GM21619 (cell line): Measurements from ENCODE around the gene BCL2.
A peak's percentile ranks its signal among the peaks of the same experiment; 100 is the strongest.
"Not testable (repeated sequence)": the region's sequence is repeated elsewhere in the genome, so short reads cannot be mapped to it uniquely, and the experiment has no call there.

ENCODE experiments used
- ATAC-seq: cut with Tn5 transposase; IDR thresholded peaks from one replicate; pipeline ENCODE4 v1.9.1; 2021; ENCODE audit not compliant: unreplicated experiment

BCL2 gene

DNA sequence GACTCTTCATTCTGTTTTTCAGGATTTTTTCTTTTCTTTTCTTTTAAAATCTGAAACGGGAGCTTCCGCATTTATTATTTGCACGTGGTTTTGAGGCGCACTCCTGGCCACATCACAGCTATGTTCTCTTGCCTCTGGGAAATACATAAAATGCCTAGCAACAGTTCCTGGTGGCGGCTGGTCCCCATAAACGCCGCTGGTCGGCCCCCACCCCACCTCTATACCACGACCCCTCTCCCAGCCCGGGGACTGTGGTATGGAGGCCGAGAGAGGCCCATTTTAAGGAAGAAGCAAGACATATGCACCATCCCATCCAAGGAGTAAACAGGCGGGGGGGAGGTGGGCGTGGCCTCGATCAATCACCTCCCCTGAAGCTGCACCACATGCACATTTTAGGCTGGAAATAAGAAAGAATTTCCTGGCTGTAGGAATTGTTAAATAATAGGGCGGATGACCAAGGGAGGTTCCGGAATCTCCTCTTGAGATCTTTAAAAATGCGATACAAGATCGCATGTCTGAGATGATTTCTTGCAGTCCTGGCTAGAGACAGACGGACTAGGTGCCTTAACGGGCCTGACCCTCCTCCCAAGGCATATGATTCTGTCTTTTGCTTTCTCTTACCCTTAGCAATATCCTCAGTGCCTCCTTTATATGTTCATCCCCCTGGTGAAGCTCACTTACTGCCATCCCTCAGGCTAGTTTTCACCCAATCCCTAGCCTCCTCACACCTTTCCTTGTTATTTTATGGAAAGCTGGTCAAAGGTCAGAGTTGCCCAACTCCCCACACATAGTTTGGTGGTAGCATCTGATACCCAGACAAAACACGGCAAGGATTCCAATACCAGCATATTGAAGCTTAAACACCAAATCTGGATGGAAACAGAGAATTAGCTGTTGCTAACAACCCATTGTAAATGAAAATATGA, 82.4 kb downstream of the BCL2 start:
- no peak for ATAC-seq

DNA sequence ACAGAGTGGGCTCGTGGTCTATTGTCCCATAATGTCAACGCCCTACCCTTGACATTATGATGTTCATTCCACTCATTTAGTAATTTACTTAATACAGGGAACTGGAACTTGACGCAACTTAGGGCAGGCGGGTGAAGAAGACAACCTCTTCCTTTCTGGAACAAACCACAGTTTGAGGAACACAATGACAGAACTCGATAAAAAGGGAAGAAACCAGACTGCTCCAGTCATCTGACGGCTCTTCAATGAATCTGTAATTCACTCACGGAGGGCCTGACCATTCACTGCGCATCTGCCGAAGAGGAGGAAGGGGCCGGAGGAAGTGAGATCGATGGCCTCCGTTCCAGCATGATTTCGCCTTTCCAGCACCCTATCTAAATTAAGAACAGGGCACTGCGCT, 83.2 kb downstream of the BCL2 start:
- no peak for ATAC-seq

DNA sequence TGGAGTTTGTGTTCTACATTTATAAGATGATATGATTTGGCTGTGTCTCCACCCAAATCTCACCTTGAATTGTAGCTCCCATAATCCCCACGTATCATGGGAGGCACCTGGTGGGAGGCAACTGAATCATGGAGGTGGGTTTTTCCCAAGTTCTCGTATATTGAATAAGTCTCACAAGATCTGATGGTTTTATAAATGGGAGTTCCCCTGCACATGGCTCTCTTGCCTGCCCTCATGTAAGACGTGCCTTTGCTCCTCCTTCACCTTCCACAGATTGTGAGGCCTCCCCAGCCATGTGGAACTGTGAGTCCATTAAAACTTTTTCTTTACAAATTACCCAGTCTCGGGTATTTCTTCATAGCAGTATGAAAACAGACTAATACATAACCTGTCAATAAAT, 83.6 kb downstream of the BCL2 start:
- not testable (repeated sequence) for ATAC-seq

GRCh38 chr18:63234841-63235240, 84.7 kb downstream of the BCL2 start:
- no peak for ATAC-seq

- no peak for ATAC-seq
Observed at GRCh38 chr18:63234432-63234831, 85.1 kb downstream of the BCL2 start.

GRCh38 chr18:63233334-63233733, 86.2 kb downstream of the BCL2 start:
- ATAC-seq, result no peak

- ATAC-seq, result no peak
Observed at GRCh38 chr18:63232826-63233225, 86.7 kb downstream of the BCL2 start.

DNA sequence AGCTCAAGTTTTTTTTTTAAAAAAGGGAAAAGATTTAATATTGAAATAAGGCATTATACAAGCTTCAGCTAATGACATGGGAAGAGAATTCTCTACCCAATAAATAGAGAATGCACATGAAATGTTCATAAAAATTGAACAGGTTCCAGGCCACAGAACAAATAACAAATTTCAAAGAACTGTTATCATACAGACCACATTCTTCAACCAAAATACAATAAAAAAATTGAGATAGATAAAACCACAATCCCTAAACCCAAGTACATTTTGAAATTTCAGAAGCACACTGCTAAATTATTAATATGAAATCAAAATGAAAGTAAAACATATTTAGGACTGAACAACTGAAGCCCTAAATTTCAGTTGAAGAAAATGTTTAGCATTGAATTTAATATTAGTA, 89.6 kb downstream of the BCL2 start:
- no peak for ATAC-seq

DNA sequence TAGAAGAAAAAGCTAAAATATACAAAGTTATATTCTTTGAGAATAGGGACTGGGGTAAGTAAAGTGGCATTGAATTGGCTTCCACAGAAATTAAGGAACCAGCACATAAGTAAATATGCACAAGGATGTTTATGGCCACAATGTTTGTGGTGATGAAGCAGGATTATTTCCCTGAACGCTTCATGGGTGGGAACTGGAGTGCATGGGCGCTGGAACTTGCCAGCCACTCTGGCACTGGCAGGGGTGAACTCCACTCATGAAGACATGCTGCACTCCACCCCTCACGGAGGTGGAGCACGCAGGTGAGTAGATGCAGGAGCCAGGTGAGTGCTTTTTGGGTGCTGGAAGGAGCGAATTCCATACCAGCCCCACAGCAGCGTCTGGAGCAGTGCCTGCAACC, 94.1 kb downstream of the BCL2 start:
- ATAC-seq, result no peak

- ATAC-seq, result no peak
Observed at GRCh38 chr18:63224630-63225029, 94.9 kb downstream of the BCL2 start.

GRCh38 chr18:63223837-63224236, 95.7 kb downstream of the BCL2 start:
- no peak for ATAC-seq

DNA sequence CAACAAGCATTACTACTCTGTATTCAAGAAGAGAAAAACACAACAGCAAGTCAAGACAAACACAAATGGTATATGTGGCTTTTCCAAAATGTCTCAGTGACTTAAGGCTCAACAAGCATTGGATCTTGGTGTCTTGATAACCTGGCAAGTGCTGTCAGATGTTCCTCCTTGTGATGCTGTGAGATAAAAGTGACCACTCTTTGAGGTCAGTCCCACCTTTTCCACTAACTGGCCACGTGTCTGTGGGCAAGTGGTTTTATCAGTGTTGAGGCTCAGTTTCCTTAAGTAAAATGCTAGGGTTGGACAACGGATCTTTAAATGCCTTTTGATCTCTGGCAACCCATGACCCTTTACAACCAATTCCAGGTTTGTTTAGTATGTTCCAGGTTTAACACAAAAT, 98.7 kb downstream of the BCL2 start:
- ATAC-seq, result no peak

GRCh38 chr18:63218472-63218871, 101.1 kb downstream of the BCL2 start:
- no peak for ATAC-seq

GRCh38 chr18:63216516-63217311, 102.9 kb downstream of the BCL2 start:
- ATAC-seq, result peak; percentile 60

DNA sequence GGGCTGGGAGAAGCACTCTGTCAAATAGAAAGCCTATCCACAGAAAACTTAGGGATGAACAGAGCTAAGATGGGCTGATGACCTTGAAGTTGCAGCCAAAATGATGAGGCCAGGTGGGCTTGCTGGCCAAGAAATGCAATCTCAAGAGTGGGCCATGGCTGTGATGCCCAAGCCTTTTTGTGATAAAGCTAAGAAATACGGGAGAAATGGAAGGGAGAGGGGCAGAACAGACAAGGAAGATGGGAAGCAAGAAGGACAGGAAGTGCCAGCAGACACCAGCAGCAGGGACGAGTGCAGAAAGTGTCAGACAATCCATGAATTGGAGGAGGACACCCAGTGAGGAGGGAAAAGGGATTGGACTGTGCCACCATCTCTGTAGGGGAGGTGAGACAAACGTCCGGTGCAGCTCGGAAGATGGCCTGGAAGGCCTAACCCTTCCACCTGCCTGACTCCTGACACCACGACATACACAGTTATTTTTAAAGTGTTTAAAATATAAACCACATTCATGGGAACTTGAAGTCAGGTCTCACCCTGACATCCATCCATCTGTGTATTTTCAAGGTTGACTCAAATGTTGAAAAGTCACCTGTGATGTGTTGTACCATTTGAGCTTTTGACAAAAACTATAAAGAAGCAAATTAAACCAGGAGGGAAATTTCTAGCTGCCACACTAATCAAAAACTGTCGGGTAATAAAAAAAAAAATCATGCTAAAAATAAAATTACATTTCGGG, 105.5 kb downstream of the BCL2 start:
- ATAC-seq, result no peak

GRCh38 chr18:63213331-63213900, 106.2 kb downstream of the BCL2 start:
- no peak for ATAC-seq

GRCh38 chr18:63210521-63210920, 109.0 kb downstream of the BCL2 start:
- ATAC-seq, result no peak

DNA sequence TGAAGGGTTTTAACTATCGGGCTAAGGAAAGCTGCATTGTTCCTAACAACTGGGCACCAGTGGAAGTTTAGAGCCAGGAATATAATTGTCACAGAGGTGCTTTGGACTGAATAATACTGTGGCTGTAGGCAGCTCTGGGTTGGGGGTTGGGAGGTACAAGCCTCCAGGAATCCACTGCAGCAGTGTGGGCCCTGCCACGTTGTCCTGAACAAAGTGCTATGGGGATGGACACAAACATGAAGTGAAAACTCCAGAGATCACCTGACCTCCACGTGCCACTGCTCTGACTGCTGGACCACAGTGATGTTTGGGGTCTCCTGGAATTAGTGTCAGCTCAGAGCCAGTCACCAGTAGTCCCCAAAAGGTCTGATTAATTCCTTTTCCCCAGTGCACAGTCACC, 110.9 kb downstream of the BCL2 start:
- ATAC-seq, result no peak

GRCh38 chr18:63207835-63208234, 111.7 kb downstream of the BCL2 start:
- ATAC-seq, result no peak

- peak; percentile 36 for ATAC-seq
Observed at GRCh38 chr18:63207143-63207790, 112.3 kb downstream of the BCL2 start.
